Measurements from ENCODE around the gene ATF1. TPM values are rescaled to one million over a fixed set of nuclear protein-coding genes. Genes with fewer than 3 reads are reported as not detected.

The ATF1 gene
- total RNA-seq, 4 donors from 2014 or later: 19.2 to 35.4 (median 22.1) TPM

DNA sequence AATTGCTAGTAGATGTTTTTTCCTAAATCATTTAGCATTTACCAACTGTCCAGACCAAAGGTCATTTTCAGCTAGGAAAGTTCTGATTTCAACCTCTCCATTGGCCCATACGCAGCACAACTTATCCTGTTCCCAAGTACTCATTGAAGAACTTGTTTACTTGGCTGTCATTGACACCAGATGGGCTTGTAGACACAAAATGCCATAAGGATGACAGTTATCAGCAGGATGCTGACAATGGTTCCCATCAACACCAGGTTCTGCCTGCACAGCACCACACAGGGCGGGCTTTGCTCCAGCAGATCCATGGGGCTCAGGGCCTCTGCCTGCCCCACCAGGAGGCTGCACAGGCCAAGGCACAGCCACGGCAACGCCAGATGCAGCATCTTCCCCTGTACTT is 42.3 kb downstream of the ATF1 start:
- TF ChIP-seq, protein P1, sequence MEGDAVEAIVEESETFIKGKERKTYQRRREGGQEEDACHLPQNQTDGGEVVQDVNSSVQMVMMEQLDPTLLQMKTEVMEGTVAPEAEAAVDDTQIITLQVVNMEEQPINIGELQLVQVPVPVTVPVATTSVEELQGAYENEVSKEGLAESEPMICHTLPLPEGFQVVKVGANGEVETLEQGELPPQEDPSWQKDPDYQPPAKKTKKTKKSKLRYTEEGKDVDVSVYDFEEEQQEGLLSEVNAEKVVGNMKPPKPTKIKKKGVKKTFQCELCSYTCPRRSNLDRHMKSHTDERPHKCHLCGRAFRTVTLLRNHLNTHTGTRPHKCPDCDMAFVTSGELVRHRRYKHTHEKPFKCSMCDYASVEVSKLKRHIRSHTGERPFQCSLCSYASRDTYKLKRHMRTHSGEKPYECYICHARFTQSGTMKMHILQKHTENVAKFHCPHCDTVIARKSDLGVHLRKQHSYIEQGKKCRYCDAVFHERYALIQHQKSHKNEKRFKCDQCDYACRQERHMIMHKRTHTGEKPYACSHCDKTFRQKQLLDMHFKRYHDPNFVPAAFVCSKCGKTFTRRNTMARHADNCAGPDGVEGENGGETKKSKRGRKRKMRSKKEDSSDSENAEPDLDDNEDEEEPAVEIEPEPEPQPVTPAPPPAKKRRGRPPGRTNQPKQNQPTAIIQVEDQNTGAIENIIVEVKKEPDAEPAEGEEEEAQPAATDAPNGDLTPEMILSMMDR (IDR thresholded peaks at IDR 0.05; ENCODE audit: low read depth): no peak

GRCh38 chr12:50820177-50820576 is 56.3 kb downstream of the ATF1 start:
- TF ChIP-seq, protein P1 (IDR thresholded peaks at IDR 0.05; ENCODE audit: low read depth): no peak

GRCh38 chr12:50822082-50822481 is 58.2 kb downstream of the ATF1 start:
- TF ChIP-seq, protein P1 (IDR thresholded peaks at IDR 0.05; ENCODE audit: low read depth): no peak

DNA sequence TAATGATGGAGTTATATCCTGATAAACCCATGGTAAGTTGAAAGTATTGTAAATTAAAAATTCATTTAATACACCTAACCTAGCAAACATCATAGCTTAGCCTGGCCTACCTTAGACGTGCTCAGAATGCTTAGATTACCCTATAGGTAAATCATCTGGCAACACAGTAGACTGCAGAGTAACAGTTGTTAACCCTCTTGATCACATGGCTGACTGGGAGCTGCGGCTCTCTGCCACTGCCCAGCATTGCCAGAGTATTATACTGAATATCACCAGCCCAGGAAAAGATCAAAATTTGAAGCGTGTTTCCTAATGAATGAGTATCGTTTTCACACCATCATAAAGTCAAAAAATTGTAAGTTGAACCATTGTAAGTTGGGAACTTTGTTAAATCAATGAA is 61.0 kb downstream of the ATF1 start:
- TF ChIP-seq, protein P1 (IDR thresholded peaks at IDR 0.05; ENCODE audit: low read depth): no peak

DNA sequence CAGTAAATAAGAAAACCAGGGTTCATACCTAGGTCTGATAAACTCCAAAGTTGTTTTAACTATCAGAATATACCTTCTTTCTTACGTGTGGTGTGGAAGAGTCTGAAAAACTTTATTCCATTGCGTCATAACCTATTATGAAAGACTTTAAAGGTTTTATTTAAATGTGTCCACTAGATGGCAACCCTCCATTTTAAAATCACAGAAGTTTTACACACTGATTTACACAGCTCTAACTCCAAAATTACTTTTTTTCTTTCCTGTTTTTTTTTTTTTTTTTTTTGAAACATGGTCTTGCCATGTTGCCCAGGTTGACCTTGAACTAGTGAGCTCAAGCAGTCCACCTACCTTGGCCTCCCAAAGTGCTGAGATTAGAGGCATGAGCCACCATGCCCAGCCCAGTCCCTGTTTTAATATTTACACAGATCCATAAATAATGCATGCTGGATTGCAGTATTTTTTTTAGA is 61.5 kb downstream of the ATF1 start:
- TF ChIP-seq, protein P1 (IDR thresholded peaks at IDR 0.05; ENCODE audit: low read depth): no peak

DNA sequence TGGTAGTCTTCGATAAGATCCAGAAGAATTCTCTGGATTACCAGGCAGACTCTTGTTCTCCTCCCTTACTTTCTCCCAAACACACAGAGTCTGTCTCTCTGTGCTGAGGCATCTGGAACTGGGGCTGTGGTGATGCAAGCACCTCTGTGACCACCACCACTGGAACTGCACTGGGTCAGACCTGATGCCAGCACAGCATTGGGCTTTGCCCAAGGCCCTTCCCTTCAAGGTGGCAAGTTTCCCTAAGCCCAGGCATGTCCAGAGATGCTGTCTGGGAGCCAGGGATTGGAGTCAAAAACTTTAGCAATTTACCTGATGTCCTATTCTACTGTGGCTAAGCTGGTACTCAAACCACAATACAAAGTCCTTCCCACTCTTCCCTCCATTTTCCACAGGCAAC is 64.2 kb downstream of the ATF1 start:
- TF ChIP-seq, protein P1 (IDR thresholded peaks at IDR 0.05; ENCODE audit: low read depth): no peak

DNA sequence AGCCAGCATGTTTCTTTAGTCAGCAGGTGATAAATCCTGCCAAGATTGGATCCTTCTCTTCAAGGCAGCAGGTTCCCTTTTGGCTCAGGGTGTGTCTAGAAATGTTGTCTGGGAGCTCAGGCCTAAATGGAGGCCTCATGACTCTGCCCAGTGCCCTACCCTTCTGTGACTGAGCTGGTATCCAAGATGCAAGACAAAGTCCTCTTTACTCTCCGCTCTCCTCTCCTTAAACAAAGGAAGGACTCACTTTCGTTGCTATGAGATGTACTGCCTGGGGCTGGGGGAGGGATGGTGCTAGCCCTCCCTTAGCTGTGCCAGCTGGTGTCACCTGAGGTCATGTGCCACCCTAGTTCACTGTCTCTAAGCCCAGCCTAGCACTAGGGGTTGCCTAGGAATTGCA is 65.0 kb downstream of the ATF1 start:
- TF ChIP-seq, protein P1 (IDR thresholded peaks at IDR 0.05; ENCODE audit: low read depth): no peak
